Cardiac muscle cell (in vitro differentiated cells and primary cell): ENCODE measurements around the gene ADAT3. TPM values are rescaled to one million over a fixed set of nuclear protein-coding genes. Genes with fewer than 3 reads are reported as not detected.

Source experiments
- DNase-seq, 2 donors: peaks; one replicate each; pipeline versions ENCODE4 v3.0.0 to v3.0.0-alpha.2; 2010 to 2017; ENCODE audit warnings: low read depth in 1 of 2, low spot score in 1 of 2
- H3K27ac ChIP-seq: fragments of 200-600 bp; sonication (generic); 2 replicates; pipeline ENCODE4 v1.5.1; 2016
- H3K27me3 ChIP-seq: fragments of 200-600 bp; sonication (generic); 2 replicates; pipeline ENCODE4 v1.6.0; 2016; ENCODE audit warnings: control low read depth
- H3K36me3 ChIP-seq: fragments of 200-600 bp; sonication (generic); 2 replicates; pipeline ENCODE4 v1.5.1; 2016; ENCODE audit warnings: control low read depth
- H3K4me1 ChIP-seq: fragments of 200-600 bp; sonication (generic); 2 replicates; pipeline ENCODE4 v1.8.1; 2017; ENCODE audit warnings: low read depth, mild to moderate bottlenecking, mixed run types
- H3K4me3 ChIP-seq: fragments of 200-600 bp; sonication (generic); 2 replicates; pipeline ENCODE4 v1.5.1; 2016; ENCODE audit warnings: mild to moderate bottlenecking
- H3K9me3 ChIP-seq: fragments of 200-600 bp; sonication (generic); 2 replicates; pipeline ENCODE4 v1.5.1; 2017; ENCODE audit warnings: low read depth, mild to moderate bottlenecking, control low read depth
- polyA plus RNA-seq: library from polyadenylated mRNA; unstranded; fragments of >200 nt; fragmentation: Nextera tagmentation; extraction: Ambion mirVana; gene quantifications from 2 replicates; pipeline ENCODE4 v1.2.1, GENCODE V29; 2016
- total RNA-seq: library from RNA; depleted of rRNA; stranded (reverse); fragments of >200 nt; gene quantifications from 2 replicates; pipeline ENCODE4 v1.2.3, GENCODE V29; 2016
- TF ChIP-seq, protein P1 (sequence below): IDR thresholded peaks from 2 replicates; pipeline ENCODE4 v1.5.1; 2012; ENCODE audit warnings: low read depth, mild to moderate bottlenecking, low read length

ADAT3 gene
- total and polyA plus RNA-seq, 2 experiments from 2014 or later: 11.2 to 14.3 TPM

DNA sequence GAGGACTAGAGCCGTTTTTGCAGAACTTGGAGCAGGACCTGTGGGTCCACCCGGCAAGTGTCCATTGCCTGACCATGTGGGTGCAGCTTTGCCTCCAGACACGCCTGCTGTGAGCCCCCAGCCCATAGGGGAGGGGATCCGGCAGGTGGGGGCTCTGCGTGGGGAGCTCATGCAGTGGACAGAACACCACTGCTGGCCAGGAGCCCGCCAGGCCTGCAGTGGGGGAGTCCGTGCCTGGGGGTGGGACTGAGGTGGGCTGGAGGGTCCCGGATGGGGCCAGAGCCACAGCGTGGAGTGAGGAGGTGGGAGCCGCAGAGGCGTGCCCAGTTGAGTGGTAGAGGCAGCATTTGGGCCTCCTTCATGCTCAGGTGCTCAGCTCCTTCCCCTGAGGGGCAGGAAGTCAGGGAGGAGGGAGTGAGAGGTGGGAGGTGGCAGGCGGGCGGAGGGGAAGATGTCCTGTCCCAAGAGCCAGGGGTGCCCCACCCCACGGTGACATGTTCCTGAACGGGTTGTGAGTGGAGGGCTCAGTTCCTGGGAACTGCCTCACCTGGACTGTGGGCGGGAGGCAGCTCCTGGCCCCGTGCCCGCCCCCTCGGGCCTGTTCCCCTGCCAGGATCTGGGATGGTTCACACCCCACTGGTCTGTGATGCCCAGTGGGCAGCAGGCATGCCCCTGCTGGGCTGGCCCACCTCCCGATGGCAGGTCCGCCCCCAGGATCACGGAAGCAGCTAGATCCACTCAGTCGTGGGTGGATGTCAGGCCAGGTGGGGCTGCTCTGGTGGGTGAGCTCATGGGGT lies 8.8 kb downstream of the ADAT3 start:
- Histone ChIP-seq H3K27me3 (no peaks in the 10 kb centered on the region), H3K4me1 (no peaks in the 10 kb centered on the region), H3K4me3 (no peak overlapping the region), H3K27ac (no peak overlapping the region), H3K9me3 (no peaks in the 10 kb centered on the region), H3K36me3 (peaks cover 2% of the 10 kb centered on the region)
- DNase-seq: no peak
- TF ChIP-seq, protein P1, sequence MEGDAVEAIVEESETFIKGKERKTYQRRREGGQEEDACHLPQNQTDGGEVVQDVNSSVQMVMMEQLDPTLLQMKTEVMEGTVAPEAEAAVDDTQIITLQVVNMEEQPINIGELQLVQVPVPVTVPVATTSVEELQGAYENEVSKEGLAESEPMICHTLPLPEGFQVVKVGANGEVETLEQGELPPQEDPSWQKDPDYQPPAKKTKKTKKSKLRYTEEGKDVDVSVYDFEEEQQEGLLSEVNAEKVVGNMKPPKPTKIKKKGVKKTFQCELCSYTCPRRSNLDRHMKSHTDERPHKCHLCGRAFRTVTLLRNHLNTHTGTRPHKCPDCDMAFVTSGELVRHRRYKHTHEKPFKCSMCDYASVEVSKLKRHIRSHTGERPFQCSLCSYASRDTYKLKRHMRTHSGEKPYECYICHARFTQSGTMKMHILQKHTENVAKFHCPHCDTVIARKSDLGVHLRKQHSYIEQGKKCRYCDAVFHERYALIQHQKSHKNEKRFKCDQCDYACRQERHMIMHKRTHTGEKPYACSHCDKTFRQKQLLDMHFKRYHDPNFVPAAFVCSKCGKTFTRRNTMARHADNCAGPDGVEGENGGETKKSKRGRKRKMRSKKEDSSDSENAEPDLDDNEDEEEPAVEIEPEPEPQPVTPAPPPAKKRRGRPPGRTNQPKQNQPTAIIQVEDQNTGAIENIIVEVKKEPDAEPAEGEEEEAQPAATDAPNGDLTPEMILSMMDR: no peak

DNA sequence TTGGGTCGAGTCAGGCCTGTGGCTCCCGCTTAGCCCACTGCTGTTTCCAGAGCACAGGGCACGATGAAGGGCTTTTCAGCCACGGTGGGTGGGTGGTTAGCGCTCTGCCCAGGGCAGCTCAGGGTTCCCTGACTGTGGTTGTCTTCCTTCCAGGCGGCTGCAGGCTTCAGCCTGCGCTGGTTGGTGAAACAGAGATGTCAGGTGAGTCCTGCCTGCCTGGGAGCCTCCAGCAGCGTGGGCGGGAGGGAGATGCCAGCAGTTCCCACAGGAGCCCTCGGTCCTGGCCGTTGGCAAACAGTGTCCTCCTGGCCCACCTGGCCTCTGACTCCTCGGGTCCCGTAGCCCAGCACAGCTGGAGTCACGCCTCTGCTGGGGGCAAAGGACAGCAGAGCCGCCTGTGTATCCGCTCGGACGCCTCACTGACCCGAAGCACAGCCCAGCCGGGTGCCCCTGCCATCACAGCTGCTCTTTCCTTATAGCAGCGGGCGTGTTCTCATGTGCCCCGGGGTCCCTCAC lies 9.7 kb downstream of the ADAT3 start:
- H3K4me3 ChIP-seq: no peak overlapping the region
- no peak overlapping the region for H3K27ac ChIP-seq
- peaks cover 2% of the 10 kb centered on the region for H3K36me3 ChIP-seq
- TF ChIP-seq, protein P1: no peak
- no peak for DNase-seq
- H3K27me3 ChIP-seq: no peaks in the 10 kb centered on the region
- H3K9me3 ChIP-seq: no peaks in the 10 kb centered on the region
- H3K4me1 ChIP-seq: no peaks in the 10 kb centered on the region

DNA sequence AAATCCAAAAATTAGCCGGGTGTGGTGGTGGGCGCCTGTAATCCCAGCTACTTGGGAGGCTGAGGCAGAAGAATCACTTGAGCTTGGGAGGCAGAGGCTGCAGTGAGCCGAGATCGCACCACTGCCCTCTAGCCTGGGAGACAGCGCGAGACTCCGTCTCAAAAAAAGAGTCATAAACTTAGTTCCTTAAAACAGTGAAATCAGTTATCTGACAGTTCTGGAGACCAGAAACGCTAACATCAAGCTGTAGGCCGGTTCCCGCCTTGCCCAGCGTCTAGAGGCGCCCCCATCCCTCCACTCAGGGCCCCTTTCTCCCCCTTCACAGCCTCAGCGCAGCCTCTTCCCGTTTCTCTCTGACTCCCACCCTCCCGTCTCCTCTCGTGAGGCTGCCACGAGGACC lies 11.9 kb downstream of the ADAT3 start:
- Histone ChIP-seq H3K27ac (no peak overlapping the region), H3K4me3 (no peak overlapping the region), H3K9me3 (no peaks in the 10 kb centered on the region), H3K27me3 (no peaks in the 10 kb centered on the region), H3K4me1 (no peaks in the 10 kb centered on the region), H3K36me3 (peaks cover 7% of the 10 kb centered on the region)
- TF ChIP-seq, protein P1: no peak
- DNase-seq: no peak

DNA sequence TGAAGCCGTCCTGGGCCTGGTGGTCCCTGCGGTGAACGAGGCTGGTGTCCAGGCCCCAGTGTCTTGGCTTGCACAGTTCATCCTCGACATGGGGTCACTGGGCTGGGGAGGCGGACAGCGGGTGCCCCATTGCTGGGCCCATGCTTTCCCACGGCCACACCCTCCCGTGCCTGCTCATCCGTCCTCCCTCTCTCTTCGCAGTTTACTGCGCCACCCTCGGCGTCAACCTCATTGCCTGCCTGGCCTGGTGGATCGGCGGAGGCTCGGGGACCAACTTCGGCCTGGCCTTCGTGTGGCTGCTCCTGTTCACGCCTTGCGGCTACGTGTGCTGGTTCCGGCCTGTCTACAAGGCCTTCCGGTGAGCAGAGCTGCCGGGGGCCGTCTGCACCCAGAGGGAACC lies 12.7 kb downstream of the ADAT3 start:
- H3K27ac ChIP-seq: no peak overlapping the region
- TF ChIP-seq, protein P1: no peak
- peaks cover 5% of the 10 kb centered on the region for H3K36me3 ChIP-seq
- H3K27me3 ChIP-seq: no peaks in the 10 kb centered on the region
- no peaks in the 10 kb centered on the region for H3K9me3 ChIP-seq
- H3K4me3 ChIP-seq: no peak overlapping the region
- DNase-seq: no peak
- no peaks in the 10 kb centered on the region for H3K4me1 ChIP-seq

DNA sequence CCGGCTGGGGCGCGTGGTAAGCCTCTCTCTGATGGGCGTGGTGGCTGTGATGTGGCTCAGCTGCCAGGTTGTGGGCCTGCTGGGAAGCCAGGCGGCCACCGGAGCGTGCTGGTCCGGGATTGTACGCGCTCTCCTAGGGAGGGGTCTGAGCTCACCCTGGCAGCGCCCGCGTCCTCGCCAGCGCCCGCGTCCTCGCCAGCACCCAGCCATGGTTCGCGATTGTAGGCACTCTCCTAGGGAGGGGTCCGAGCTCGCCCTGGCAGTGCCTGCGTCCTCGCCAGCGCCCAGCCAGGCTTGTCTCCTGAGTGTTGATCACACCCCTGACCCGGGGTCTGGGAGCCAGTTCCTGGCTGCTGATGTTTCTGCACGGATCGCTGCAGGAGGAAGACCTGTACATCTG lies 13.8 kb downstream of the ADAT3 start:
- no peak overlapping the region for H3K27ac ChIP-seq
- no peaks in the 10 kb centered on the region for H3K9me3 ChIP-seq
- H3K4me3 ChIP-seq: no peak overlapping the region
- no peaks in the 10 kb centered on the region for H3K4me1 ChIP-seq
- H3K27me3 ChIP-seq: no peaks in the 10 kb centered on the region
- H3K36me3 ChIP-seq: peaks cover 5% of the 10 kb centered on the region
- TF ChIP-seq, protein P1: no peak
- no peak for DNase-seq
